ENCODE results near the gene NKX1-2.

DNA sequence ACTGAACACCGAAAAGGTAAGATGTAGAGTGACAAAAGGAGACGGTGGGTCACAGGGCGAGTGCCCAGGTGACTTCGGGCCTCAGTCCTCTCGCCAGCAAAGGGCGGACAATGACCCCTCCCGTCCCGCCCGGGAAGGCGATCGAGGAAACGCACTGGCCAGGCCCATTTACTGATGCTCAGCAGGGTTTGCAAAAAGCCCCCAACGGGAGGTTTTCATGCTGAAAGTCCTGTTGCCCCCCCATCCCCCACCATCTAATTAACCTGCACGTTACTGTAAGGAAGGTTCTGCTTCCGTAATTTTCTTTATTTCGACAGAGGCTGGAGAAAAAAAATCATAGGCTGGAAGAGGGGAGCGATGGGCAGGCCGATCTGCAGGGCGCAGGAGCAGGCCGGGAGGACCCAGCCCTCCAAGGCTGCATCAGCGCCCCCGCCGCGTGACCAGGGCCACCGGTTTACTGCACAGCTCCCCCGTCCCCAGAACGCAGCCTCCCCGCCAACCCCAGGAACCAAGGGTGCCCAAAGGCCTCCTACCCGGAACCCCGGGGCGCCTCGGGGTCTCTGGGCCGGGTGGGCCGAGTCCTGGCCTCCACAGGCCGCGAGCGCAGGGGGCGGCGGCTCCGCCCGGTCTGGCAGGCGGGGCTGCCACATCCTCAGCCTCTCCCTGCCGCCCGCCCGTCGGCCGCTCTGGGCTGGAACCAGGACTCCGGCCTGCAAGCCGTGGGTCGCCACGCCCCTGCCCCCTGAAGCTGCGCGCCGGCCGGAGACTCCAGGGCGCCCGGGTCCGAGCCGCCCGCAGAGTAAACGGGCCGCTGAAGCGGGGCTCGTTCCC, 31.7 kb downstream of the NKX1-2 start:
- TF ChIP-seq, protein P1, sequence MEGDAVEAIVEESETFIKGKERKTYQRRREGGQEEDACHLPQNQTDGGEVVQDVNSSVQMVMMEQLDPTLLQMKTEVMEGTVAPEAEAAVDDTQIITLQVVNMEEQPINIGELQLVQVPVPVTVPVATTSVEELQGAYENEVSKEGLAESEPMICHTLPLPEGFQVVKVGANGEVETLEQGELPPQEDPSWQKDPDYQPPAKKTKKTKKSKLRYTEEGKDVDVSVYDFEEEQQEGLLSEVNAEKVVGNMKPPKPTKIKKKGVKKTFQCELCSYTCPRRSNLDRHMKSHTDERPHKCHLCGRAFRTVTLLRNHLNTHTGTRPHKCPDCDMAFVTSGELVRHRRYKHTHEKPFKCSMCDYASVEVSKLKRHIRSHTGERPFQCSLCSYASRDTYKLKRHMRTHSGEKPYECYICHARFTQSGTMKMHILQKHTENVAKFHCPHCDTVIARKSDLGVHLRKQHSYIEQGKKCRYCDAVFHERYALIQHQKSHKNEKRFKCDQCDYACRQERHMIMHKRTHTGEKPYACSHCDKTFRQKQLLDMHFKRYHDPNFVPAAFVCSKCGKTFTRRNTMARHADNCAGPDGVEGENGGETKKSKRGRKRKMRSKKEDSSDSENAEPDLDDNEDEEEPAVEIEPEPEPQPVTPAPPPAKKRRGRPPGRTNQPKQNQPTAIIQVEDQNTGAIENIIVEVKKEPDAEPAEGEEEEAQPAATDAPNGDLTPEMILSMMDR (IDR thresholded peaks at IDR 0.05) = no peak
- no peak for TF ChIP-seq POLR2A (IDR thresholded peaks at IDR 0.05)
